ENCODE data around the gene ACER1. TPM values are rescaled to one million over a fixed set of nuclear protein-coding genes. Genes with fewer than 3 reads are reported as not detected.

ACER1 gene
- total and polyA plus RNA-seq, 10 of the 15 experiments (the other 5 are each of a cell fraction or from before 2014, with no cell fraction given) = not detected

- POLR2A ChIA-PET = interaction anchor here (0.5 to 0.7 kb wide), 2 partner anchors 138 to 811 kb away, joined by 3 to 7 read pairs; no protein-coding TSS in a partner anchor
- Histone ChIP-seq H3K36me3 (ENCODE audit: control insufficient read depth in 2 of 2, insufficient read depth in 2 of 2, low read length in 1 of 2) (no peaks in the 10 kb centered on the region), H2AFZ (ENCODE audit: control insufficient read depth, low read depth, low read length) (no peak overlapping the region), H3K27me3 (replicated peaks in 1 of 2; ENCODE audit: control insufficient read depth in 2 of 2, insufficient read depth in 2 of 2, low read length in 1 of 2) (no peaks in the 10 kb centered on the region), H3K79me2 (ENCODE audit: control insufficient read depth, insufficient read depth, low read length) (no peaks in the 10 kb centered on the region), H3K4me3 (no peak overlapping the region), H3K9me3 (replicated peaks; ENCODE audit: control insufficient read depth, insufficient read depth, low read length) (peaks cover 3% of the 10 kb centered on the region; the same call in 2 of the 3 replicates), H3K9ac (ENCODE audit: control insufficient read depth, insufficient read depth, low read length) (no peak overlapping the region), H3K27ac (ENCODE audit: control insufficient read depth, insufficient read depth) (no peak overlapping the region), H4K20me1 (ENCODE audit: control insufficient read depth, insufficient read depth) (no peaks in the 10 kb centered on the region), H3K4me1 (ENCODE audit: control insufficient read depth, insufficient read depth, low read length) (no peaks in the 10 kb centered on the region), H3K4me2 (ENCODE audit: control insufficient read depth, insufficient read depth) (no peak overlapping the region)
- in situ Hi-C loops (cut with MboI) (no loop called here), intact Hi-C loops (cut with micrococcal nuclease; ENCODE audit: unreplicated experiment) (no loop called here)
- BruUV-seq (replicated peaks) = no TSS peak
- RAD21 ChIA-PET (ENCODE audit: unreplicated experiment) = interaction anchor here (1.0 to 3.6 kb wide), 3 partner anchors 79 to 171 kb away, joined by 3 to 20 read pairs (median 7); no protein-coding TSS in a partner anchor
- 52% methylated on average over 6 of the region's 6 CpGs for WGBS (ENCODE audit: insufficient coverage, insufficient replicate concordance, low lambda C conversion rate, missing lambda C conversion rate)
- no peak for ATAC-seq
- no peak for TF ChIP-seq HDAC6 (IDR thresholded peaks at IDR 0.05; ENCODE audit: unreplicated experiment)
- no peak for TF ChIP-seq SREBF2 (IDR thresholded peaks at IDR 0.05; ENCODE audit: low read length)
- TF ChIP-seq E2F8 (IDR thresholded peaks at IDR 0.05; ENCODE audit: low read depth, partially characterized antibody) = no peak
- no peak for DNase-seq (ENCODE audit: low read depth, low spot score)
- no peak for FAIRE-seq
- SMC1A ChIA-PET (ENCODE audit: uncharacterized antibody, unreplicated experiment) = interaction anchor here (1.0 to 2.7 kb wide), 2 partner anchors 132 to 170 kb away, joined by 3 to 16 read pairs; no protein-coding TSS in a partner anchor
- CTCF ChIA-PET = interaction anchor here (1.1 to 4.7 kb wide), 4 partner anchors 12 to 171 kb away, joined by 3 to 26 read pairs (median 5); no protein-coding TSS in a partner anchor
Observed at GRCh38 chr19:6297202-6297601, 36.2 kb downstream of the ACER1 start.

- Histone ChIP-seq H3K4me2 (ENCODE audit: control insufficient read depth, insufficient read depth) (no peak overlapping the region), H3K4me1 (ENCODE audit: control insufficient read depth, insufficient read depth, low read length) (no peaks in the 10 kb centered on the region), H3K27ac (ENCODE audit: control insufficient read depth, insufficient read depth) (no peak overlapping the region), H4K20me1 (ENCODE audit: control insufficient read depth, insufficient read depth) (no peaks in the 10 kb centered on the region), H2AFZ (ENCODE audit: control insufficient read depth, low read depth, low read length) (no peak overlapping the region), H3K27me3 (replicated peaks in 1 of 2; ENCODE audit: control insufficient read depth in 2 of 2, insufficient read depth in 2 of 2, low read length in 1 of 2) (no peaks in the 10 kb centered on the region), H3K9ac (ENCODE audit: control insufficient read depth, insufficient read depth, low read length) (no peak overlapping the region), H3K36me3 (ENCODE audit: control insufficient read depth in 2 of 2, insufficient read depth in 2 of 2, low read length in 1 of 2) (no peaks in the 10 kb centered on the region), H3K79me2 (ENCODE audit: control insufficient read depth, insufficient read depth, low read length) (no peaks in the 10 kb centered on the region), H3K9me3 (replicated peaks; ENCODE audit: control insufficient read depth, insufficient read depth, low read length) (peaks cover 26% of the 10 kb centered on the region; the same call in 2 of the 3 replicates), H3K4me3 (no peak overlapping the region)
- no TSS peak for BruUV-seq (replicated peaks)
- CTCF ChIA-PET = no interaction called here
- SMC1A ChIA-PET (ENCODE audit: uncharacterized antibody, unreplicated experiment) = no interaction called here
- POLR2A ChIA-PET = no interaction called here
- in situ Hi-C loops (cut with MboI) (no loop called here), intact Hi-C loops (cut with micrococcal nuclease; ENCODE audit: unreplicated experiment) (no loop called here)
- ATAC-seq = no peak
- no peak for DNase-seq (ENCODE audit: low read depth, low spot score)
- WGBS (ENCODE audit: insufficient coverage, insufficient replicate concordance, low lambda C conversion rate, missing lambda C conversion rate) = 47% methylated on average over 4 of the region's 4 CpGs
- RAD21 ChIA-PET (ENCODE audit: unreplicated experiment) = no interaction called here
- FAIRE-seq = no peak
- TF ChIP-seq ZBTB33 (IDR thresholded peaks at IDR 0.05) (0 out of 2 replicates have a peak, but pooled peaks have one; percentile 34), SKIL (IDR thresholded peaks at IDR 0.05; ENCODE audit: low read depth, poor library complexity, severe bottlenecking) (no peak), YY1 (IDR thresholded peaks at IDR 0.05; ENCODE audit: low read depth, low read length) (no peak), GATAD2B (conservative IDR thresholded peaks at IDR 0.05; ENCODE audit: low read depth) (no peak), SRF (IDR thresholded peaks at IDR 0.05; ENCODE audit: low read depth in 2 of 2, low read length in 2 of 2) (no peak), CBX5 (IDR thresholded peaks at IDR 0.05; ENCODE audit: low read depth) (peak; percentile 98; the same call in 1 of the 2 replicates), MYB (IDR thresholded peaks at IDR 0.05; ENCODE audit: borderline replicate concordance, low read depth, low read length) (no peak)
Observed at GRCh38 chr19:6292006-6292405, 41.4 kb downstream of the ACER1 start.
